Measurements from ENCODE around the gene SCGB1A1.

Gene SCGB1A1

DNA sequence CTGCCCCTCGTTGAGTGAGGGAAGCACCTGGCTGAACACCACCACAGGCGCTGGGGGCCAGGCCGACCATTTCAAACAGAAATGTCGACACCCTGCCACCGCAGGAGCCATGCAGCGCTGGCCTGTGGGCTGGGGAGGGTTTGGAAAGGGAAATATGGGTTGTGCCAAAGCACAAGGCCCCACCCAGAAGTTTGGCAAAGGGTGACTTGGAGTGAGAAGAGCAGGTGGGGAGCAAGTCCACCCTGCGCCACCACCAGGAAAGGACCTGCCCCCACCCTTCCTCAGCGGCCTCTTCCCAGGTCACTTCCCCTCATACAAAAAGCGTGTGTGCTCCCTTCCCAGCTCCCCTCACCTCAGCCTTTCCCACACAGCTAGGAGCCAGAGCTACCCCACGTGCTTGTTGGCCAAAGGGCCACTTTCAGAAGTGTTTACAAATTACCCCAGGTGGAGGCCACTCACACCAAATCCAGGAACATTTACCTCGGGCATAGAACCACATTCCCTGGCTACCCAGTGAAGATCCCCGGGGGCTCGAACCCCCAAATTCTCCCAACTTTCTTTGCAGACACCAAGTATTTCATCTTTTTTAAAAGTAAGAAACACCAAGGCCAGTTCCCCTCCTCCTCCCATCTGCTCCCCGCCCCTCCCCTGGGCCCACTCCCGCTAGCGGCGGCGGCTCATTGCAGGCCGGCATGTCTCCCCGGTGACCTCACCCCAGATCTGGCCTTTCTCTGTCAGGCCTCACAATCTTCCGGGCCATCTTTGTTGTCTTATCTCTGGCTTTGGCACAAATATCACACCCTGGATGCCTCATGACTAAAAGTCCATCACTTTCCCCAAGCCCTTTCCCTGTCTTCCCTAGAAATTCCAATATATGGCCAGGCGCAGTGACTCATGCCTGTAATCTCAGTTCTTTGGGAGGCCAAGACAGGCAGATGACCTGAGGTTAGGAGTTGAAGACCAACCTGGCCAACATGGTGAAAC is 20.5 kb upstream of the SCGB1A1 start:
- no peak for DNase-seq (ENCODE audit: low spot score)

DNA sequence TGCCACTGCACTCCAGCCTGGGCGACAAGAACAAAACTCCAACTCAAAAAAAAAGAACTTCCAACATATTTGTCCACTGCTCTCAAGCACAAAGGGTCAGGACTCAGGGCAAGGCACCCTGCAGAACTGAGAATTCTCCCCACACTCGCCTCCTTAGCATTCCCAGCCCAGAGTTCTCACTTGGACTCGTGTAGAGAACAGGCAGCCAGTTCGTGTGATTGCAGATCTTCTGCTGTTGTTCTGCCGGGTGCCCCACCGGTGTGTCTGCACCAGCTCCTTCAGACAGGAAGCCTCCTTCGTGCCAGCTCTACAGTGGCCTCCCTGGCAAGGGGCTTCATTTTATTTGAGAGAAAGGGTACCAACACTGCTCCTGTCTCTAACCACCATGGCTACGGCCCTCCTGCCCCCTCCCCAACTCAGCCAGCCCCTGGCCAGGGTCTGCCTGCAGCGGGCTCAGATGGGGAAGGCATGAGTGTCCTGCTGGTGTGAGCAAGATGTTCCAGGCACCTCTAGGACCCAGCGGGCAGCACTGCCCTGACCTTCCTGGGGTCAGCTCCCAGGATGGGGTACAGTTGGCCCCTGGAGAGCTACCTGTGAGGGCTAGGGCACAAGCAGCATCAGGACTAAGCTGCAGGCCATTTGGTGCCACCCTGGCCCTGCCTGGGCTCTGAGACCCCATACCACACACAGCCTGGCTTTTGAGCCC is 19.5 kb upstream of the SCGB1A1 start:
- no peak for DNase-seq (ENCODE audit: low spot score)

DNA sequence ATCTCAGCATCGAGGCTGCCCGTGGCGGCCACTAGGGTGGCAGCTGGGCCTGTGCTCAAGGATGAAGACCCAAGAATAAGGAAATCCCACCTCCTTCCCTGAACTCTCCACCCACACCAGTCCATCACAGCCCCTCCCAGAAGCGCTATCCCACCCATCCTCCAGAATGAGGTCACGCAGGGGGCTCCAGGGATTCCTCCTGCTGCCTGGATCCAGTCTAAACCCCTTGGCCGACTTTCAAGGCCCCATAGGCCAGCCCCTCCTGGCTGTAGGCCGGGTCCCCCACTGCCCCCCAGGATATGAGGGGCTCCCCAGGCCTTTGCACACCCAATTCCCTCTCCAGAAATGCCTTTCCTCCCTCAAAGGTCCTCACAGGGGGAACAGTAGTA is 19.0 kb upstream of the SCGB1A1 start:
- no peak for DNase-seq (ENCODE audit: low spot score)

DNA sequence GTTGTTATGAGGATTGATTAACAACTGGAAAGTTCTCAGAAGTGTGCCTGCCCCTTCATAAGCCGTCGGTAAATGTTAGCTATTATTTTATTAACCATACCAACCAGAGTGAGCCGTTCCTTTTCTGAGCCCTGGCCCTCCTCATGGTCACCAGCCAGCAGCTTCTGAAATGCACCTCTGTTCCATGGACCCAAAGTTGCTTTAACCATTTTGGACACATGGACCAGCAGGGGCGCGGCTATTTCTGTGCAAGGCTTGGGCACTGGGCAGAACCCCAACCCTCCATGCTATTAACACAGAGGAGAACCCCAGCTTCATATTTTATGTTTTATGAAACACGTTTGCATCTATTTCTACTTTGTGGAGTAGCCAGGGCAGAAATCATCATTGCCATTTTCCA is 18.6 kb upstream of the SCGB1A1 start:
- no peak for DNase-seq (ENCODE audit: low spot score)

DNA sequence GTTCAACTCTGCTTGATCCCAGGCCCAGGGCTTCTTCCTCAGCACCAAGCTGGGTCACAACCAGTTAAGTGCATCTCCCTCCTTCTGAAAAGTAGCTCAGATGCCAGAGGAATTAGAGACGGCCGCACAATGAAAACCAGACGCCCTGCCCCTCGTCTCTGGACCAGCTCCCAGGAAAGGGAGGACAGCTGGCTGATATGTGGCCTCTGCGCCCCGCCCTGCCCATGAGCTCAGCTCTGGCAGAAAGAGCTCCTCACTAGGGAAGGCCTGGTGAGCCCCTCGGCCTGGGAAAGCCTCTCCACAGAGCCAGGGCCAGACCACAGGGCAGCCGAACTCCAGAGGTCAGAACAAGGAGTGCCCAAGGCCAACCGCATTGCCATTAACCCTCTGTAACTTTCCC is 18.1 kb upstream of the SCGB1A1 start:
- DNase-seq (ENCODE audit: low spot score), result peak; percentile 73

DNA sequence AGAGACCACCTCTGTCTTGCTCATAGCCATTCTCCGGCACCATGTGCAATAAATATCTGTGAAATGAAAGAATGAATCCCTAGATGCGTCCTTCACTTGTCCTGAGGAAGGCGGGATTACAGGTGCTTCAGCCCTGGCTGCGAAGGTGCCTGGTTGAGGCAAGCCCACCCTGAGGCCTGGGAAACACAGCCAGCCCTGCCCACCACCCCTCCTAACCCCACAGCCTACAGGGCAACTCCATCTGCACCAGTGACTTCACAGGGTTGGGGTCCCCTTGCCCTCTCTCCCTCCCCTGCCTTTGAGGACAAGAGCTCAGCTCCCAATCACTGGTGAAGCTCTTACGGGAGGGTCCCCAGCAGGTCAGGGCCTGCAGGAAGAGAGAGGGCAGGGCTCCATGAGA is 17.5 kb upstream of the SCGB1A1 start:
- no peak for DNase-seq (ENCODE audit: low spot score)

DNA sequence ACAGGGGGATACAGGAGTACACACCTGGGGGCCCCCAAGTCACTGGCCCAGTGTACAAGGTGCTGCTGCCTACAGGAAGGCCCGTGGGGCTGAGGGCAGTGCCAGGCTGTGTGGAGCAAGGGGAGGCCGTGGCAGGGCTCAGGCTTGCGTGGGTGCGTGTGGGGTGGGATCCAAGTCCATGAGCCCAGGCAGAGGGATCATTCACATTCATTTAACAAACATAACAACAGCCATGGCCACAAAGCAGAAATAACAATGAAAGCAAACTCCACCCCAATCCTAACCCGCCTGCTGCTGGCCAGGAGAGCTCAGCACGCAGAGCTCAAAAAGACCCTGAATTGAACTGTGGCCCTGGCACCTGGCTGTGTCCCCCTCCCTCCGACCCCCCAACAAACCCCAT is 17.0 kb upstream of the SCGB1A1 start:
- no peak for DNase-seq (ENCODE audit: low spot score)

DNA sequence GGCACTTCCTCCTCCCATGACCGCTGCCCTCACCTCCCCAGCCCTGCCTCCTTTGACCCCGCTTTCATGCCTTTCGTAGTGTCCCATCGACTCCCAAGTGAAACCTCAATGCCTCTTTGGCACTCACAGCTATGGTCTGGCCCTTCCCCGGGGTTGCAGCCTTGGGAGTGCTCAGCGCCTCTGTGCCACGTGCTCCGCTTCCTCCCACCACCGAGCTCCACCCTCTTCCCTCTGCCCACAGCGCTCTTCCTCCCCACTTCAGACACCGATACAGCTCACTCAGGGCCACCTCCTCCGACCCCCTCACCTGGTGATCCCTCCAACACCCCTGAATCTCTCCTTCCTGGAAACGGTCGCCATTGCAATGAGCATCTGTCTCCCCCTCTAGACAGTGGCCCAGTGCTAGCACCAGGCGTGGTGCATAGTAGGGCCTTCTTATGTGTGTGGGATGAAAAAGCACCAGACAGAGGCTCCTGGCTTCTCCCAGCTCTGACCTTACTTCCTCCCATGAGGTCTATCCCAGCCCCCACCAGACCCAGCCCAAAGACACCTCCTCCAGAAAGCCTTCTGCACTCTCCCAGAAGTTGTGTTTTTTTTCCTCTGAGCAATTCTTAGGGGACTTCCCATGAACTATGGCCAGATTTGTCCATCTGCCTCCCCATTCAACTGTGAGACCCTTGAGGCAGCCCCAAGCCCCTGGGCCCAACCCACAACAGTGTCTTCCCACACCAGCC is 16.4 kb upstream of the SCGB1A1 start:
- no peak for DNase-seq (ENCODE audit: low spot score)

DNA sequence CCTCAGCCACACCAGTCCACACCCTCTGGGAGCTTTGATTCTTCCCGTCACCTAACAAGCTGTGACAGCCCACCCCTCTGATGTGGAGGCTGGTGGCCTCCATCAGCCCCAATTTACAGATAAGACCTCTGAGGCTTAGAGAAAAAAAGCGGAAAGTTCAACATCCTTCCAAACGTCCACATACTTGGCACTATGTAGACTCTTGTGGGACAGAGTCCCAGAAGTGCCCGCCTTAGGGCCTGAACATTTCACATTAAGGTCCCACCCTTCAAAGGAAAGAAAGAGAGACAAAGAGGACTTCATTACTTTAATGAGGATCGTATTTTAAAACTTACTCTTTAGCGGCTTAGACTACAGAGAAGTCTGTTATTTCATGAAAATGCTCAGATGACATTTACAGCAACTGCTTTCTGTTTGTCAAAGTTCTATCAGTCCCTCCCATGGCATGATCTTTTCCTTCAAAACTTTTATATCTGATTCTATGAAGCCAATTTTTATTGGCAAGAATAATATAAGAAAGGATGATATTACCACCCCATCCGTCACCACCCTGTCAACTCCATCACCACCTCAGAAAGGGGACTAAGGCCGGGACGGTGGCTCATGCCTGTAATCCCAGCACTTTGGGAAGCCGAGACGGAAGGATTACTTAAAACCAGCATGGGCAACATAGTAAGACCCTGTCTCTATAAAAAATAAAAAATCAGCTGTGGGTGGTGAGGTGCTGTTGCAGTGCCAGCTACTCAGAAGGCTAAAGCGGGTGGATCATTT is 15.7 kb upstream of the SCGB1A1 start:
- DNase-seq (ENCODE audit: low spot score), result no peak

DNA sequence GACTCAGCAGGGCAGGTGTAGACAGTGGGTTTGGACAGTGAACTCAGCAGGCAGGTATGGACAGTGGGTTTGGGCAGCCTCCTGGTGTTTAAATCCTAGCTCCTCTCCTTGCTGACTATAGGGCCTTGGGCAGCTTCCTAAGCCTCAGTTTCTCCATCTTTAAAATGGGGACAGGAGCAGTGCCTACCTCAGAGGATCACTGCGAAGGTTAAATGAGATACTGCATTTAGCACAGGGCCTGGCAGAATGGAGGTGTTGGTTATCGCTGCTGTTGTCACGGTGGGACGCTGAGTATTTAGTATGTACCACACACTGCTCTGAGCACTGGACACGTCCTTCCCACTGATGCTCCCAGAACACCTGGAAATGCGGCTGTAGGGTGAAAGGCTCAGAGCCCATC is 14.4 kb upstream of the SCGB1A1 start:
- DNase-seq (ENCODE audit: low spot score), result no peak

DNA sequence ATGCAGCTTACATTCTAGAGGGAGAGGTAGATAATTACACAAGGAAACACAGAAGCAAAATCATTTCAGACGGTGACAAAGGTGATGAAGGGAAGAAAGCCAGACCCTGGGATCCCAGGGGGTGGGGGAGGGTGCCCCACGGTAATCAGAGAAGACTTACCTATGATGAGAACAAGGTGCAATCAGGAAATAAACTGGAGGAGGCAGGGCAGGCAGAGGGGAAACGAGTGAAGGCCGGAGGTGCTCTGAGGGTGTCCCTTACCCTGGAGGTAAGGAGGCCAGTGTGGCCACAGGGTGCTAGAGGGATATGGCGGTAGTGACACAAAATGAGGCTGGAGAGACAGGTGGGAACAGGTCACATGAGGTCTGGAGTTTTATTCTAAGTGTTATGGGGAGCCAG is 13.9 kb upstream of the SCGB1A1 start:
- no peak for DNase-seq (ENCODE audit: low spot score)

DNA sequence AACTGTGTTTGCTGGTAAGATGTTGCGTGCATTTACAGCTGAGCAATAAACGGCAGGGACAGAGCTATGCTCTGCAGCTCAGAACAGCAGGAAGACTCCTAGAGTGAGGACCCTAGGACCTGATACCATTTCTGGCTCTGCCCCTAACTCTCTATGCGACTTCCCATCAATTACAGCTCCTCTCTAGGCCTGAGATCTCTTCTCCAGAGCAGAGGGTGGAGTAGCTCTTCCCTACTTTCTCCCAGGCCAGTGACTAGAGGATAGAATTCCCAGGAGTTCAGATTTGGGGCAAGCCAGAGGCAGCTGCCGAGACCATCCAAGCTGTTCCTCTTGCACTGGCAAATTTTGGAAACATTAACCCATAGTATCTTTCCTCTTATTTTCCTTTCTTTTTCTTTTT is 12.8 kb upstream of the SCGB1A1 start:
- no peak for DNase-seq (ENCODE audit: low spot score)

DNA sequence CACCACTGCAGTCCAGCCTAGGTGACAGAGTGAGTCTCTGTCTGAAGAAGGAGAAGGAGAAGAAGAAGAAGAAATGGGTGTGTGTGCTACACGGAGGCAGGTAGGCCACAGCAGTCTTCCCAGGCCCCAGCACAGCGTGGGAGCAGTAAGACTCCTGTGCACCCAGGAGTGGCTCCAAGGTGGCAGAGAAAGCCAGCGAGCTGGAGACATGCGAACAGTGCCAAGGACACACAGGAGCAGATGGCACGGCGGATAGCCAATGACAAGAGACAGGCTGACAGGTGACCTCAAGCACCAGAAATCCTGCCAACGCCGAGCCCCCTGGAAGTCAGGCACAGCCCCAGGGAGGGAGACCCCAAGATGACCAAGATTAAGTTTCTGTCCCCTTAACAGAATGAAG is 9.0 kb upstream of the SCGB1A1 start:
- DNase-seq (ENCODE audit: low spot score), result no peak

DNA sequence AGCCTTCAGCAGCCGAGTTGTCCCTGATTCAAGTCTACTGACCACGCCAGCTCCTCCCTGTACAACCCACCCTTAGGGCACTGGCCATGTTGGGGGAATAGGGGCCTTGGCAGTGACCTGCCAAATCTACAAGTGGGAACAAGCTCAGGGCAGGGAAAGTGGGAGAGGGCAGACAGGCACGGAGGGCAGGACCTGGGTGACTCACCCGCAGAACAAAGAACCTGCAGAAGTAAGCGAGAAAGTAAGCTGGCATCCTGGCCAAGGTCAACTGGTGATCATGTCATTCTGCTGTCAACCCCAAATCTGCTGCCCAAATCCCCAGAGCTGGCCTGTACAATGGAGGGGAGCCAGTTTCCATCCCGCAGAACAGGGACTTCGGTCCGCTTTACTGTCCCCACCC is 7.9 kb upstream of the SCGB1A1 start:
- DNase-seq (ENCODE audit: low spot score), result no peak

DNA sequence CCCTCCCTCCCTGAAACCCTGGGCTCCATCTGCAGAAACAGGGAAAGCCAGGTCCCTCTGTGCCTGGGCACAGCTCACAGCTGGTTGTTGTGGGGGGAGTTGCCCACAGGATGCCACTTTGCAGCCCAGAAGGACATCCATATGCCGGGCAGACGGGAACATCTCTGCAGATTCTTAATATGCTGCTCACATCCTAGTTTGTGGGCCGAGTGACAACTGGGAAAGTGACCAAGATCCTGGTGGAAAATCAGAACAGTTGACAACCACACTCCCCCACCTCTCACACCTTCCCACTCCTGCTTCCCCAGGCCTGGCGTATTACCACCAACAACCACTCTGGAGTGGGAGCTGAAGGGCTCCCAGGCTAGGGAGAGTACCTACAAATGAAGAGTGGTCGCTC is 7.3 kb upstream of the SCGB1A1 start:
- DNase-seq (ENCODE audit: low spot score), result no peak

DNA sequence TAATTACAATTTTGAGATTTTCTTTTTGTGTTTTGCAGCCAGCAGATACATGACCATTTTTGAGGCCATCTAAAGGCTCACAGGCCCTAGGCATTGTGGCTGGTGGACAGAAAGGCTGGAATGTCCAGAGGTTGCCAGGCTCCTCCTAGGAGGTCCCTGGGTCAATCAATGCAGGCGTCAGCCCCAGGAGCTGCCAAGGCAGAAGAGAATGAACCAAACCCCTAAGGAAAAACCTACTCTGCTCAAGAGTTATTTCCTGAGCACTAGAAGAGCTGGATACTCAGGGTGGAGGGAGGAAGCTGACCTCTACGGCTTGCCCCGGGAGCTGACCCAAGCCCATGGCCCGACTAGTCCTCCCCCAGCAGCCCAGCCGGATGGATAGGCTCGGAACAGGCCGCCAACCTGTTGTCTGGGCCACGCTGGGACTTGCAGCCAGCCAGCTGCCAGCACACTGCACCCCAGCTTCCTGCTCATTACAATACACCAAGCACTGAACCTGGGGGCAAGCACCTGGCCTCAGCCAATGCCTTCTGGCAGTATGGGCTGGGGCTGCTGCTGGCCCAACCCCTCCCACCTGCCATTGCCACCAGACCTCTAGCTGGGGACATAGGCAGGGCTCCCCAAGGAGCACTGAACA is 5.7 kb upstream of the SCGB1A1 start:
- DNase-seq (ENCODE audit: low spot score), result no peak

DNA sequence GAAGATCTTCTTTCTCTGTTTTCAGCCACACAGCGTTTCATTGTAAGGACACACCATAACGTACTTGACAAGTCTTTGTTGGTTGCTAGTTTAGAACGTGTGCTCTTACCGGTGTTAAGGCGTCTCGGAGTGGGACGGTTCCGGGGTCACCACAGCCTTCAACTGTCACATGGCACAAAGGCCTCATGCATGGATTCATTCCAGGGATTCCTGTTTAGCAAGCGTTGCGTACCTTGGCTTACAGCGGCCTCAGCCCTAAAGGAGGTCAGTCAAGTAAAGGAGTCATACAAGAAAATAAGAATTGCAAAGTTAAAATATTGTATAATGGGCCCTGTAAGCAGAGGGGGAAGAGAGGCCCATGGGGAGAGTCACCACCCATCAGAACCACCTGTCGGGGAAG is 2.2 kb upstream of the SCGB1A1 start:
- no peak for DNase-seq (ENCODE audit: low spot score)

DNA sequence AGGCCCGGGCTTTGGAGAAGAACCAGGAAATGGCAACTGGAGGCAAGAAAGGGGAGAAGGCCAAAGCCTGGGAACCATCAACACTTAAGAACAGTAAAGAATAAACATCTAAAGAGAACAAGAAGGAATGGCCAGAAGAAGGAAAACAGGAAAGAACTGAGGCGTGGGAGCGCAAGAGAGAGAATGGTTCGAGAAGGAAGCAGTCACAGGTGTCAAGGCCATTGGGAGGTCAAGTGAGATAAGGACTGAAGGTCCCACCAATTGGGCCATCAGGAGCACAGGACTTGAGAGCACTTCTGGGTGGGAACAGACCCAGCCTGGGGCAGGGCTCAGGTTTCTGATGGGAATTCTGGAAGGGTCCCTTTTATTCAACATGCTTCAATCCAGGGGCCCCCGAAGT is 697 bp upstream of the SCGB1A1 start:
- DNase-seq (ENCODE audit: low spot score), result no peak

DNA sequence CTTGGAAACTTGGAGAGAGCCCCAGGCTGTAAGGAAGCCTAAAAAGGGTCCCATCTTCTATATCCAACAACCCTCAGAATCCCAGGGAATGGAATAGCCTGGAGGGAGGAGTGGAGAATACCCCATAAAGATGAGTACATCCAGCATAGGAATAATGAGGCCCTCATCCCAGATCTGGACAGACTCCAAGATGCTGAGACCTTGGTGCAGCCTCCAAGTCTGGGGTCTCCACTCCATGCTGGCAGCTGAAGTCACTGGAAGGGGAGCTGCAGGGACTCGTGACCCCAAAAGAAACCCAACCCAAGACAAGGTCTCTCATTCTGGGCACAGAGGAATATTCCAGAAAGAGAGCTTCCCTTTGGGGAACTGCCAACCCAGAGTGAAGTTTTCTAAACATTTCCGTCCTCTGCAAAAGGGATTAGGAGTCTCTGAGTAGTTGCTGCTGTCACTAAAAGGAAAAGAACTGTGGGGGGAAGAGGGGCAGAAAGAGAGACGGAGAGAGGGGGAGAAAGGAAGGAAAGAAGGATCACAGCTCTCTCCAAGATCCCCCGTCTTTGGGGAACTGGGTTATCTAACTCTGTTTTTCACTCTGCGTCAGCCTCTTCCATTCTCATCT is 589 bp downstream of the SCGB1A1 start:
- no peak for DNase-seq (ENCODE audit: low spot score)

DNA sequence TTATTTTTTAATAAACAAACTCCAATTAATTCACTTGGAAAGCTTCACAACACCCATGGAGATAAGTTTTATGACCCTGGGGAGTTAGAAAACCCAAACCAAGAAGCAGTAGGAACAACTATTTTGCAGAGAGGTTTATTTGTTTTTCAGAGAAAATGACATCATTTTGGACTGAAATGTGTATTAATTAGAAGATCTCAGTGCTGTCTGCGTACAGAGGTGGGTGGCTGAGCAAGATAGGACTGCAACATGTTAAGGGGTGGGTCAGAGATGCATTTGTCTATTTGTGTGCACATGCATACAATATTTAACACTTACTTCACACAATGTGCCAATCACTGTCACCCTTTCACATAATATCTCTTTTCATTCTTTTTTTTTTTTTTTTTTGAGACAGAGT is 1.1 kb downstream of the SCGB1A1 start:
- no peak for DNase-seq (ENCODE audit: low spot score)

DNA sequence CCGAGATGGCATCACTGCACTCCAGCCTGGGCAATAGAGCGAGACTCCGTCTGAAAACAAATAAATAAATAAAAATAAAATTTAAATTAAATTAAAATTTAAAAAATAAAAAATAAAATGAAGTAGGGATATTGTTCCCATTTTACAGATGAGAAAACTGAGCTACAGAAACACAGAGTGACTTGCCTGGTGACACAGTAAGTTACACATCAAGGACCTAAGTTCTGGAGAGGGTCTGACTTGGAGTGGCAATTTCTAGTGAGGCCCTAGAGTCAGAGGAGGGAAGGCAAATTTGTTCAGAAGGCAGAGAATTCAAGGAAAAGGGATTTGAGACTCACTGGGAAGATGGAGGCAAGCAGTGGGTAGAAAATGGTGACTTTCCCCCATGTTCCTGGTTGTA is 2.0 kb downstream of the SCGB1A1 start:
- DNase-seq (ENCODE audit: low spot score), result no peak
